Pancreas (tissue), 10 donors: ENCODE measurements around the gene CLN6. TPM values are rescaled to one million over a fixed set of nuclear protein-coding genes. Genes with fewer than 3 reads are reported as not detected.
"Not testable (repeated sequence)": the region's sequence is repeated elsewhere in the genome, so short reads cannot be mapped to it uniquely, and the experiment has no call there.

Experiments
- ATAC-seq, 4 donors: fragments of 200-7000 bp; cut with Tn5 transposase; one replicate each; pipeline versions ENCODE4 v1.8.0 to v1.9.1; 2020; ENCODE audit warnings: mild to moderate bottlenecking in 4 of 4, moderate library complexity in 4 of 4
- DNase-seq, 6 donors: peaks; one replicate each; pipeline ENCODE4 v3.0.0-alpha.2; 2020
- FAIRE-seq: peaks from 2 replicates; lab custom pipeline; 2012; peaks lifted over from hg19 to GRCh38; lab: Jason Lieb, UNC
- H3K27ac ChIP-seq, 4 donors: fragments of 200-600 bp; sonication (generic); 1 replicate in 3 of 4; 2 replicates in 1 of 4; pipeline versions ENCODE4 v1.5.0 to v1.8.0; 2020
- H3K27me3 ChIP-seq, 4 donors: fragments of 200-600 bp; one replicate each; pipeline ENCODE4 v1.8.0; 2021
- H3K36me3 ChIP-seq, 3 donors: fragments of 200-600 bp; sonication (generic) in 1 of 3; one replicate each; pipeline versions ENCODE4 v1.5.0 to v1.8.0; 2020 to 2021
- H3K4me1 ChIP-seq, 3 donors: fragments of 200-600 bp; one replicate each; pipeline ENCODE4 v1.8.0; 2021
- H3K4me3 ChIP-seq, 4 donors: fragments of 200-600 bp; sonication (generic) in 2 of 4; one replicate each; pipeline versions ENCODE4 v1.5.0 to v1.8.0; 2020 to 2021
- H3K9me3 ChIP-seq, 4 donors: fragments of 200-600 bp; one replicate each; pipeline ENCODE4 v1.8.0; 2021
- CTCF ChIP-seq, 4 donors: fragments of 200-600 bp; sonication (generic) in 3 of 4; IDR thresholded peaks; one replicate each; pipeline versions ENCODE4 v1.5.0 to v1.8.0; 2021; ENCODE audit warnings: antibody characterized with exemption in 4 of 4
- WGBS, 2 donors: extraction: QIAGEN DNeasy Blood & Tissue Kit; methylation state at CpG; one replicate each; pipeline ENCODE4 v1.1.7; 2013; 5-methylcytosine and 5-hydroxymethylcytosine counted together
- intact Hi-C, 3 donors: fragments of 100-400 bp; cut with DNase I; formaldehyde crosslinking; loops; one replicate each; pipeline versions ENCODE4 v1.11.1 to v1.14.2; 2022
- polyA plus RNA-seq, 2 donors: library from polyadenylated mRNA; stranded (reverse); fragments of 200-250 nt; gene quantifications; one replicate each; pipeline ENCODE4 v1.2.3, GENCODE V29; 2013
- total RNA-seq, 6 donors: library from RNA; stranded (reverse); fragmentation: NEBNext Ultra II Directional in 4 of 6; extraction: Animal tissue kit (Norgen Biotek cat#: 25700) in 4 of 6; gene quantifications; one replicate each; pipeline versions ENCODE4 v1.2.1 to v1.2.4, GENCODE V29; 2021 to 2023
- donor health status: healthy with polysubstance abuse.
- donor health status: DM: no; HTN: no; CAD: no; lungs with moderate emphysema.
- donor health status: DM: no; HTN: no; CAD: no.
- donor health status: control.
- donor health status: control.
- donor health status: Bipolar disorder and iron deficiency.
- donor health status: DM: yes; HTN: yes; CAD: no.
- donor health status: DM: no; HTN: no; CAD: no.
- donor health status: DM: no; HTN: no; CAD: no.
- donor health status: DM: yes; HTN: yes; CAD: no.

Gene CLN6
- total and polyA plus RNA-seq, 8 donors = 10.6 to 23.3 (median 13.6) TPM

GRCh38 chr15:68244235-68244634, 14.7 kb upstream of the CLN6 start:
- Histone ChIP-seq H3K27me3 (no peaks in the 10 kb centered on the region), H3K36me3 (no peaks in the 10 kb centered on the region), H3K9me3 (no peaks in the 10 kb centered on the region), H3K4me1 (no peaks in the 10 kb centered on the region), H3K27ac (no peak overlapping the region), H3K4me3 (no peak overlapping the region)
- FAIRE-seq (no peak), ATAC-seq (no peak), DNase-seq (no peak)
- TF ChIP-seq CTCF (IDR thresholded peaks at IDR 0.05) = no peak
- intact Hi-C loops = no loop called here
- WGBS, 2 donors = 92 to 96% methylated on average over 1 of the region's 1 CpG

- ATAC-seq (no peak), FAIRE-seq (no peak), DNase-seq (no peak)
- 74 to 80% methylated on average over 5 of the region's 5 CpGs for WGBS, 2 donors
- no peaks in the 10 kb centered on the region for H3K9me3 ChIP-seq
- no peak for TF ChIP-seq CTCF (IDR thresholded peaks at IDR 0.05)
- no peak overlapping the region for H3K27ac ChIP-seq
- H3K27me3 ChIP-seq = no peaks in the 10 kb centered on the region
- H3K4me3 ChIP-seq = no peak overlapping the region
- no peaks in the 10 kb centered on the region for H3K36me3 ChIP-seq
- no peaks in the 10 kb centered on the region for H3K4me1 ChIP-seq
- intact Hi-C loops = no loop called here
Measured at GRCh38 chr15:68241088-68241935, 11.8 kb upstream of the CLN6 start.

GRCh38 chr15:68239025-68239424, 9.5 kb upstream of the CLN6 start:
- Histone ChIP-seq H3K4me3 (no peak overlapping the region), H3K36me3 (no peaks in the 10 kb centered on the region), H3K4me1 (no peaks in the 10 kb centered on the region), H3K27me3 (no peaks in the 10 kb centered on the region), H3K27ac (no peak overlapping the region), H3K9me3 (no peaks in the 10 kb centered on the region)
- DNase-seq (no peak), ATAC-seq (no peak), FAIRE-seq (peak; percentile 5)
- intact Hi-C loops = no loop called here
- TF ChIP-seq CTCF (IDR thresholded peaks at IDR 0.05) = no peak

GRCh38 chr15:68235022-68235421, 5.5 kb upstream of the CLN6 start:
- Histone ChIP-seq H3K27ac (no peak overlapping the region), H3K9me3 (no peaks in the 10 kb centered on the region), H3K27me3 (no peaks in the 10 kb centered on the region), H3K36me3 (no peaks in the 10 kb centered on the region), H3K4me1 (peaks cover 0 to 2% (median 0%) of the 10 kb centered on the region in 3 donors), H3K4me3 (no peak overlapping the region)
- WGBS, 2 donors = 75 to 79% methylated on average over 4 of the region's 4 CpGs
- FAIRE-seq (no peak), DNase-seq (no peak), ATAC-seq (no peak)
- TF ChIP-seq CTCF (IDR thresholded peaks at IDR 0.05) = no peak
- intact Hi-C loops = no loop called here

- ATAC-seq, H3K36me3 ChIP-seq, DNase-seq, intact Hi-C loops, H3K27me3 ChIP-seq, H3K4me3 ChIP-seq, H3K9me3 ChIP-seq, H3K4me1 ChIP-seq, H3K27ac ChIP-seq, FAIRE-seq: not testable (repeated sequence)
- 91 to 92% methylated on average over 9 of the region's 9 CpGs for WGBS, 2 donors
Measured at GRCh38 chr15:68234520-68234919, 5.0 kb upstream of the CLN6 start.
